ENCODE measurements around the gene BRD1. TPM values are rescaled to one million over a fixed set of nuclear protein-coding genes. Genes with fewer than 3 reads are reported as not detected.

BRD1 gene
- polyA plus RNA-seq, 3 donors: 0.61 to 13.8 (median 0.86) TPM

DNA sequence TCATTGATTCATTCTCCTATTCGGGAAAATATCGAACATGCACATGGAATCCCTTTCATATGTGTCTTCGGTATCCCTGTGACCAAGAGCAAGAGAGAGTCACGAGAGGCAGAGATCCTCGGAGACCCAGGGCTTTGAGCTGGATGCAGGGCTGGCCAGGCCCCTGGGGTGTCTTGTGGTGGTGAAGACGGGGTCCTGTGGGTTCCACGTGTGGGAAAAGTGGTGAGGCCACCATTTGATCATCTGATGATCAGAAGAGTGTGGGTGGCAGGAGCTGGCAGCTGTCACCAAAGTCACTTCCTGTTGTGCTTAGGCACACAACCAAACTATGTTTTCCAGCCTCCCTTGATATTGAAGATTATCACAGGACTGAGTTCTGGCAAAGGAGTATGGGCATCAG, 94.0 kb downstream of the BRD1 start:
- no peak overlapping the region for H3K27ac Mint-ChIP-seq
- no peak overlapping the region for H3K4me3 Mint-ChIP-seq
- H3K4me1 Mint-ChIP-seq: no peaks in the 10 kb centered on the region
- TF ChIP-seq, protein P1, sequence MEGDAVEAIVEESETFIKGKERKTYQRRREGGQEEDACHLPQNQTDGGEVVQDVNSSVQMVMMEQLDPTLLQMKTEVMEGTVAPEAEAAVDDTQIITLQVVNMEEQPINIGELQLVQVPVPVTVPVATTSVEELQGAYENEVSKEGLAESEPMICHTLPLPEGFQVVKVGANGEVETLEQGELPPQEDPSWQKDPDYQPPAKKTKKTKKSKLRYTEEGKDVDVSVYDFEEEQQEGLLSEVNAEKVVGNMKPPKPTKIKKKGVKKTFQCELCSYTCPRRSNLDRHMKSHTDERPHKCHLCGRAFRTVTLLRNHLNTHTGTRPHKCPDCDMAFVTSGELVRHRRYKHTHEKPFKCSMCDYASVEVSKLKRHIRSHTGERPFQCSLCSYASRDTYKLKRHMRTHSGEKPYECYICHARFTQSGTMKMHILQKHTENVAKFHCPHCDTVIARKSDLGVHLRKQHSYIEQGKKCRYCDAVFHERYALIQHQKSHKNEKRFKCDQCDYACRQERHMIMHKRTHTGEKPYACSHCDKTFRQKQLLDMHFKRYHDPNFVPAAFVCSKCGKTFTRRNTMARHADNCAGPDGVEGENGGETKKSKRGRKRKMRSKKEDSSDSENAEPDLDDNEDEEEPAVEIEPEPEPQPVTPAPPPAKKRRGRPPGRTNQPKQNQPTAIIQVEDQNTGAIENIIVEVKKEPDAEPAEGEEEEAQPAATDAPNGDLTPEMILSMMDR (IDR thresholded peaks at IDR 0.05): no peak
- H3K79me2 ChIP-seq (ENCODE audit: insufficient read depth, low read length): no peaks in the 10 kb centered on the region
- H3K4me3 ChIP-seq (replicated peaks in 1 of 3; ENCODE audit: low read depth in 2 of 3, low read length in 3 of 3): no peak overlapping the region
- intact Hi-C loops (cut with micrococcal nuclease): no loop called here
- no peak overlapping the region for H3K9ac ChIP-seq (ENCODE audit: insufficient read depth, low read length, poor library complexity, severe bottlenecking)
- H3K4me1 ChIP-seq (ENCODE audit: control insufficient read depth in 1 of 2, insufficient read depth in 2 of 2, low read length in 2 of 2): no peaks in the 10 kb centered on the region
- WGBS (ENCODE audit: insufficient coverage): 69% methylated on average over 7 of the region's 7 CpGs
- no peaks in the 10 kb centered on the region for H3K36me3 ChIP-seq (replicated peaks in 1 of 2; ENCODE audit: control insufficient read depth in 1 of 2, insufficient read depth in 2 of 2, low read length in 2 of 2)
- DNase-seq: no peak
- no peaks in the 10 kb centered on the region for H3K36me3 Mint-ChIP-seq
- H3K27me3 Mint-ChIP-seq (ENCODE audit: low read depth in 3 of 3): peaks cover 19 to 34% (median 19%) of the 10 kb centered on the region in 3 donors
- no peaks in the 10 kb centered on the region for H4K20me1 ChIP-seq (ENCODE audit: insufficient read depth, low read length)
- peaks cover 1 to 9% of the 10 kb centered on the region in 2 donors for H3K9me3 ChIP-seq (replicated peaks in 1 of 2; ENCODE audit: control insufficient read depth in 1 of 2, insufficient read depth in 1 of 2, low read length in 2 of 2)
- peaks cover 0 to 8% of the 10 kb centered on the region in 2 donors for H3K27me3 ChIP-seq (ENCODE audit: control insufficient read depth in 2 of 2, insufficient read depth in 2 of 2, low read length in 2 of 2)
- peaks cover 5 to 23% (median 15%) of the 10 kb centered on the region in 7 donors for H3K9me3 Mint-ChIP-seq
- no peak overlapping the region for H2AFZ ChIP-seq (ENCODE audit: insufficient read depth, low read depth, low read length, poor library complexity, severe bottlenecking)
- no peak overlapping the region for H3K4me2 ChIP-seq (replicated peaks; ENCODE audit: extremely low read depth, low read length, poor library complexity, severe bottlenecking)
- H3K27ac ChIP-seq (ENCODE audit: low read depth in 1 of 2, low read length in 2 of 2): no peak overlapping the region

DNA sequence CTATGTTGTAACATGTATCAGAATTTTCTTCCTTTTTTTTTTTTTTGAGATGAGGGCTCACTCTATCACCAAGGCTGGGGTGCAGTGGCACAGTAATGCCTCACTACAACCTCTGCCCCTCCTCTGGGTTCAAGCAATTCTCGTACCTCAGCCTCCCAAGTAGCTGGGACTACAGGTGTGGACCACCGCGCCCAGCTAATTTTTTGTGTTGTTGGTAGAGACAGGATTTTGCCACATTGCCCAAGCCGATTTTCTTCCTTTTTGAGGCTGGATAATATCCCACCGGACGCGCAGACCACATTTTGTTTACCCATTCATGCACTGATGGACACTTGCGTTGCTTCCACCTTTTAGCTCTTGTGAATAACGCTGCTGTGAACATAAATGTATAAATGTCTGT, 97.0 kb downstream of the BRD1 start:
- Mint-ChIP-seq H3K9me3 (peaks cover 0 to 9% (median 4%) of the 10 kb centered on the region in 7 donors), H3K4me1 (no peaks in the 10 kb centered on the region), H3K4me3 (no peak overlapping the region), H3K27ac (no peak overlapping the region), H3K27me3 (ENCODE audit: low read depth in 3 of 3) (peaks cover 46 to 63% (median 48%) of the 10 kb centered on the region in 3 donors), H3K36me3 (no peaks in the 10 kb centered on the region)
- Histone ChIP-seq H2AFZ (ENCODE audit: insufficient read depth, low read depth, low read length, poor library complexity, severe bottlenecking) (no peak overlapping the region), H3K27me3 (ENCODE audit: control insufficient read depth in 2 of 2, insufficient read depth in 2 of 2, low read length in 2 of 2) (peaks cover 9 to 38% of the 10 kb centered on the region in 2 donors), H3K27ac (ENCODE audit: low read depth in 1 of 2, low read length in 2 of 2) (no peak overlapping the region), H3K4me1 (ENCODE audit: control insufficient read depth in 1 of 2, insufficient read depth in 2 of 2, low read length in 2 of 2) (no peaks in the 10 kb centered on the region), H3K9me3 (replicated peaks in 1 of 2; ENCODE audit: control insufficient read depth in 1 of 2, insufficient read depth in 1 of 2, low read length in 2 of 2) (peaks cover 0 to 5% of the 10 kb centered on the region in 2 donors), H3K79me2 (ENCODE audit: insufficient read depth, low read length) (no peaks in the 10 kb centered on the region), H4K20me1 (ENCODE audit: insufficient read depth, low read length) (no peaks in the 10 kb centered on the region), H3K4me2 (replicated peaks; ENCODE audit: extremely low read depth, low read length, poor library complexity, severe bottlenecking) (no peak overlapping the region), H3K9ac (ENCODE audit: insufficient read depth, low read length, poor library complexity, severe bottlenecking) (no peak overlapping the region), H3K4me3 (replicated peaks in 1 of 3; ENCODE audit: low read depth in 2 of 3, low read length in 3 of 3) (no peak overlapping the region), H3K36me3 (replicated peaks in 1 of 2; ENCODE audit: control insufficient read depth in 1 of 2, insufficient read depth in 2 of 2, low read length in 2 of 2) (no peaks in the 10 kb centered on the region)
- DNase-seq: no peak
- TF ChIP-seq, protein P1 (IDR thresholded peaks at IDR 0.05): no peak
- WGBS (ENCODE audit: insufficient coverage): 100% methylated on average over 2 of the region's 9 CpGs
- intact Hi-C loops (cut with micrococcal nuclease): no loop called here

Measured in CD14-positive monocyte (primary cell).